ENCODE data around the gene STARD3.

Gene STARD3

GRCh38 chr17:39669897-39670735, 33.2 kb downstream of the STARD3 start:
- Mint-ChIP-seq H3K4me3 (no peak overlapping the region), H3K9me3 (no peaks in the 10 kb centered on the region), H3K27me3 (peaks cover 6% of the 10 kb centered on the region), H3K36me3 (no peaks in the 10 kb centered on the region), H3K27ac (peak overlapping the region; percentile 7), H3K4me1 (peaks cover 34% of the 10 kb centered on the region)
- no peak for ATAC-seq (ENCODE audit: low read depth)
- no peak for DNase-seq (ENCODE audit: low spot score in 2 of 2)

DNA sequence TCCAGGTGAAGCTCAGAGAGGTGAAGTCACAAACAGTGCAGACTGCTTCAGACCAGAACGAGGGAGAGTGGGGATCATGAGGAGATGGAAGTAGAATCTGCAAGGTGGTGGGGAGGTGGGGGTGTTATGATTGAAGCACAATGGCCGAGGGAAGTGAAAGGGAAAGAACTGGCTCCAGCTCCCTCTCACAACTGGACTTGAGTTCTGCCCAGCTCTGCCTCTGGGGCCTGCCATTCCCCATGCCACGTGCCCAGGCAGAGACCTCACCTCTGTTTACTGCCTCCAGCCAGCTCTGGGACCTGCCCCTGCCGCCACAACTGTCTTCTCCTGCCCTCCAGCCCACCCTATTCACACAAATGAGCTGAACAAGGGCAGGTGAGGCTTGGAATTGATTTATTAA, 33.8 kb downstream of the STARD3 start:
- no peak overlapping the region for H3K4me3 Mint-ChIP-seq
- no peak for DNase-seq (ENCODE audit: low spot score in 2 of 2)
- H3K4me1 Mint-ChIP-seq = peaks cover 36% of the 10 kb centered on the region
- no peaks in the 10 kb centered on the region for H3K36me3 Mint-ChIP-seq
- peaks cover 6% of the 10 kb centered on the region for H3K27me3 Mint-ChIP-seq
- peak overlapping the region; percentile 7 for H3K27ac Mint-ChIP-seq
- no peaks in the 10 kb centered on the region for H3K9me3 Mint-ChIP-seq
- ATAC-seq (ENCODE audit: low read depth) = no peak

GRCh38 chr17:39671651-39672521, 34.9 kb downstream of the STARD3 start:
- Mint-ChIP-seq H3K4me1 (peaks cover 41% of the 10 kb centered on the region), H3K4me3 (peak overlapping the region; percentile 37), H3K36me3 (no peaks in the 10 kb centered on the region), H3K27me3 (peaks cover 4% of the 10 kb centered on the region), H3K9me3 (no peaks in the 10 kb centered on the region), H3K27ac (peak overlapping the region; percentile 29)
- ATAC-seq (ENCODE audit: low read depth) (no peak), DNase-seq (ENCODE audit: low spot score in 2 of 2) (no peak)

GRCh38 chr17:39672522-39673334, 35.8 kb downstream of the STARD3 start:
- H3K4me1 Mint-ChIP-seq = peaks cover 47% of the 10 kb centered on the region
- no peak for DNase-seq (ENCODE audit: low spot score in 2 of 2)
- no peak overlapping the region for H3K4me3 Mint-ChIP-seq
- H3K27me3 Mint-ChIP-seq = peaks cover 4% of the 10 kb centered on the region
- ATAC-seq (ENCODE audit: low read depth) = no peak
- H3K36me3 Mint-ChIP-seq = no peaks in the 10 kb centered on the region
- no peak overlapping the region for H3K27ac Mint-ChIP-seq
- no peaks in the 10 kb centered on the region for H3K9me3 Mint-ChIP-seq

DNA sequence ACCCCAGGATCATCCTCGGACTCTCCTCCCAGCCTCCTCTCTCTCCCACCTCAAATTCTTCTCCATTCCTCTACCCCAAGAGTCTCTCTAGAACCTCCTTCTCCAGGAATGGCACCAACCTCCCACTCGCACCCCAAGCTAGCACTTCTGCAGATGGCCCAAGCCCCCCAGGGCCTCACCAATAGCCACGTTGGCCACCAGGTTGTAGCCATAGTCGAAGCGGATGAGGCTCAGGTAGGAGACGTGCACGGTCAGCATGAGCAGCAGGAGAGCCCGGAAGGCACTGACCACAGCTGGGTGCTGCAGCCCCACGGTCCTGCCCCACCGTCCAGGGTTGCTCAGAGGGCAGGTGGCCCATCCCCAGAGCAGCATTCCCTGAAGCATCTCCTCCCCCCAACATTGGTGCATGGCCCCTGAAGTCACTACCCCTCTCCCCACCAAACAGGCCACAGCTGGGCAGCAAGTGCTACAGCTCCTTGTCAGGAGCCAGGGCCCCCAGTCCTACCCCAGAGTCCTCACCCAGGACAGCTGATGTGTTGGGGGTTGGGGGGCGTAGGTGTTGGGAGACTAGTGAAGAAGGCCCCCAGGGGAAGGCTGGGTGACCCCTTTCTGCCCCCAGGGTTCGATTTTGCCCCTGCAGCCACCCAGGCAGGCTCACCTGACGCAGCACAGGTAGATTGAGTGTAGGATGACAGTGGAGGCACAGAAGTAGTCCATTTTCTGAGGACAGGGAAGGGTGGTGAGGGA, 36.6 kb downstream of the STARD3 start:
- no peaks in the 10 kb centered on the region for H3K36me3 Mint-ChIP-seq
- H3K27ac Mint-ChIP-seq = no peak overlapping the region
- H3K4me1 Mint-ChIP-seq = peaks cover 47% of the 10 kb centered on the region
- H3K4me3 Mint-ChIP-seq = no peak overlapping the region
- ATAC-seq (ENCODE audit: low read depth) = no peak
- no peak for DNase-seq (ENCODE audit: low spot score in 2 of 2)
- peaks cover 3% of the 10 kb centered on the region for H3K27me3 Mint-ChIP-seq
- H3K9me3 Mint-ChIP-seq = no peaks in the 10 kb centered on the region

GRCh38 chr17:39674179-39674578, 37.2 kb downstream of the STARD3 start:
- H3K4me3 Mint-ChIP-seq = no peak overlapping the region
- DNase-seq (ENCODE audit: low spot score in 2 of 2) = no peak
- H3K4me1 Mint-ChIP-seq = peaks cover 51% of the 10 kb centered on the region
- H3K36me3 Mint-ChIP-seq = no peaks in the 10 kb centered on the region
- H3K27ac Mint-ChIP-seq = no peak overlapping the region
- H3K9me3 Mint-ChIP-seq = no peaks in the 10 kb centered on the region
- H3K27me3 Mint-ChIP-seq = no peaks in the 10 kb centered on the region
- ATAC-seq (ENCODE audit: low read depth) = no peak

- Mint-ChIP-seq H3K27me3 (no peaks in the 10 kb centered on the region), H3K9me3 (no peaks in the 10 kb centered on the region), H3K4me3 (peak overlapping the region; percentile 55), H3K36me3 (no peaks in the 10 kb centered on the region), H3K27ac (peak overlapping the region; percentile 82), H3K4me1 (peaks cover 58% of the 10 kb centered on the region)
- peak; percentile 58 for ATAC-seq (ENCODE audit: low read depth)
- DNase-seq (ENCODE audit: low spot score in 2 of 2) = no peak
Observed at GRCh38 chr17:39674702-39675389, 37.9 kb downstream of the STARD3 start.

GRCh38 chr17:39675390-39676082, 38.6 kb downstream of the STARD3 start:
- Mint-ChIP-seq H3K9me3 (no peaks in the 10 kb centered on the region), H3K27me3 (no peaks in the 10 kb centered on the region), H3K4me3 (peak overlapping the region; percentile 49), H3K36me3 (no peaks in the 10 kb centered on the region), H3K4me1 (peaks cover 63% of the 10 kb centered on the region), H3K27ac (peak overlapping the region; percentile 82)
- no peak for DNase-seq (ENCODE audit: low spot score in 2 of 2)
- ATAC-seq (ENCODE audit: low read depth) = no peak

GRCh38 chr17:39676198-39676819, 39.4 kb downstream of the STARD3 start:
- peak overlapping the region; percentile 21 for H3K4me3 Mint-ChIP-seq
- no peaks in the 10 kb centered on the region for H3K9me3 Mint-ChIP-seq
- peaks cover 65% of the 10 kb centered on the region for H3K4me1 Mint-ChIP-seq
- no peak for DNase-seq (ENCODE audit: low spot score in 2 of 2)
- peaks cover 2% of the 10 kb centered on the region for H3K36me3 Mint-ChIP-seq
- no peaks in the 10 kb centered on the region for H3K27me3 Mint-ChIP-seq
- peak; percentile 69 for ATAC-seq (ENCODE audit: low read depth)
- peak overlapping the region; percentile 18 for H3K27ac Mint-ChIP-seq

- Mint-ChIP-seq H3K36me3 (peaks cover 2% of the 10 kb centered on the region), H3K27ac (peak overlapping the region; percentile 67), H3K4me1 (peaks cover 60% of the 10 kb centered on the region), H3K4me3 (no peak overlapping the region), H3K27me3 (no peaks in the 10 kb centered on the region), H3K9me3 (no peaks in the 10 kb centered on the region)
- DNase-seq (ENCODE audit: low spot score in 2 of 2) (no peak), ATAC-seq (ENCODE audit: low read depth) (no peak)
Observed at GRCh38 chr17:39677072-39677471, 40.1 kb downstream of the STARD3 start.

DNA sequence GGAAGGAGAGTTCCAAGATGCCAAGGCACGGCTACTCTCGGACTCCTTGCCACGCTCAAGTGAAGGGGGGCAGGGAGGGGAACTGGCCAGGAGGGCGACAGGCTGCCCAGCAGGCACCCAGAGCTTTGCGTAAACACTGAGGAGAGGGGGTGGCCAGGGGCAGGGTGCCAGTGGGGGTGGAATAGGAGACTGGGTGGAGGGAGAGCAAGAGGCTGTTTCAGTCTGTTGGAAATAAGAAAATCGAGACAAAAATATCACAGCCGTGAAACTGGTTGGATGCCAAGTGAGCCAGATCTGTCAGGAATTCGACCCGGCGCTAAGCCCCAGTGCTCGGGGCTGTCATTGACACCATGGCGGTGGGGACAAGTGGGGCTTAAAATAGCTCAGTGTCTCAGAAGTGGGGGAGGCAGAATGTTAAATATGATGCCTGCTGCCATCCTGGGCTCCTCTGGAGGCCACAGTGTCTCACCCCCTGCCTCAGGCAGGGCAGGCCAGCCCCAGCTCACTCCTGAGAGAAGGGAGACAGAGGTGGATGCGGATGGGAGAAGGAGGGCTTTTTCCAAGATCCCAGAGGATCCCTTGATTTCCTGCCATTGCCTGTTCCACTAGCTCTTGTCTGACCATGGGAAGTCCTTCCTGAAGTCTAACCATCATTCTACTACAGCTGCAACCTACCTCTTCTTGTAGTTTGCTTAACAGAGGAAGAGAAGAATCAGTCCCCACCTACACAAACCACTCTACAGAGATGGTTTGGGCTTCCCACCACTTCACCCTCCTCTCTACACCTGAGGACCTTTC, 40.8 kb downstream of the STARD3 start:
- no peaks in the 10 kb centered on the region for H3K27me3 Mint-ChIP-seq
- no peak for DNase-seq (ENCODE audit: low spot score in 2 of 2)
- H3K4me3 Mint-ChIP-seq = no peak overlapping the region
- no peaks in the 10 kb centered on the region for H3K9me3 Mint-ChIP-seq
- ATAC-seq (ENCODE audit: low read depth) = no peak
- peaks cover 2% of the 10 kb centered on the region for H3K36me3 Mint-ChIP-seq
- peak overlapping the region; percentile 85 for H3K27ac Mint-ChIP-seq
- H3K4me1 Mint-ChIP-seq = peaks cover 56% of the 10 kb centered on the region
